OCI-LY3 (cell line): Measurements from ENCODE around the gene ROBO1.

Source experiments
- H2AFZ ChIP-seq: fragments of 200-600, 300-600 bp; shearing (Covaris generic); 2 replicates; pipeline ENCODE4 v1.6.0; 2014; ENCODE audit warnings: antibody characterized with exemption, low read depth, low read length
- H3K27ac ChIP-seq: fragments of 200-600, 300-600 bp; sonication (generic); 2 replicates; pipeline ENCODE4 v1.5.1; 2014; ENCODE audit warnings: mild to moderate bottlenecking, low read length, moderate library complexity, mixed read lengths
- H3K27me3 ChIP-seq: fragments of 200-600, 300-600 bp; sonication (generic); 2 replicates; pipeline ENCODE4 v1.6.1; 2014; ENCODE audit warnings: low read depth, low read length, mixed read lengths
- H3K36me3 ChIP-seq: fragments of 200-600, 300-600 bp; sonication (generic); replicated peaks from 2 replicates; pipeline ENCODE3; 2014; ENCODE audit warnings: low read depth, low read length, mixed read lengths
- H3K4me1 ChIP-seq: fragments of 300-600, 200-600 bp; sonication (generic); 2 replicates; pipeline ENCODE4 v1.6.1; 2014; ENCODE audit warnings: low read length, mixed read lengths
- H3K4me2 ChIP-seq: fragments of 200-600, 300-600 bp; sonication (generic); 2 replicates; pipeline ENCODE4 v1.6.1; 2014; ENCODE audit warnings: low read length, mixed read lengths
- H3K4me3 ChIP-seq: fragments of 300-600, 200-600 bp; sonication (generic); 2 replicates; pipeline ENCODE4 v1.5.1; 2014; ENCODE audit warnings: antibody characterized with exemption, mild to moderate bottlenecking, low read length, moderate library complexity
- H3K79me2 ChIP-seq: fragments of 300-600, 200-600 bp; shearing (Covaris generic); 2 replicates; pipeline ENCODE4 v1.6.1; 2014; ENCODE audit warnings: mild to moderate bottlenecking, low read length, mixed read lengths
- H3K9ac ChIP-seq: fragments of 300-600, 200-600 bp; shearing (Covaris generic); 2 replicates; pipeline ENCODE4 v1.6.0; 2014; ENCODE audit warnings: mild to moderate bottlenecking, low read length, moderate library complexity
- H3K9me3 ChIP-seq: fragments of 200-600, 300-600 bp; shearing (Covaris generic); 2 replicates; pipeline ENCODE4 v1.6.1; 2014; ENCODE audit warnings: low read length, mixed read lengths; ENCODE audit not compliant: insufficient read depth
- H4K20me1 ChIP-seq: fragments of 200-600, 300-600 bp; sonication (generic); 2 replicates; pipeline ENCODE4 v1.6.1; 2016; ENCODE audit warnings: low read length, mixed read lengths; ENCODE audit not compliant: insufficient read depth
- EZH2phosphoT487 ChIP-seq: fragments of 200-600 bp; shearing (Covaris generic); IDR thresholded peaks from 2 replicates; pipeline ENCODE4 v1.6.1; 2018; ENCODE audit warnings: antibody characterized with exemption, mixed run types, low read depth
- TF ChIP-seq, protein P1 (sequence below): fragments of 200-600, 300-600 bp; sonication (generic); IDR thresholded peaks from 2 replicates; pipeline ENCODE4 v1.5.1; 2014; ENCODE audit warnings: antibody characterized with exemption, low read length, low read depth

The ROBO1 gene

DNA sequence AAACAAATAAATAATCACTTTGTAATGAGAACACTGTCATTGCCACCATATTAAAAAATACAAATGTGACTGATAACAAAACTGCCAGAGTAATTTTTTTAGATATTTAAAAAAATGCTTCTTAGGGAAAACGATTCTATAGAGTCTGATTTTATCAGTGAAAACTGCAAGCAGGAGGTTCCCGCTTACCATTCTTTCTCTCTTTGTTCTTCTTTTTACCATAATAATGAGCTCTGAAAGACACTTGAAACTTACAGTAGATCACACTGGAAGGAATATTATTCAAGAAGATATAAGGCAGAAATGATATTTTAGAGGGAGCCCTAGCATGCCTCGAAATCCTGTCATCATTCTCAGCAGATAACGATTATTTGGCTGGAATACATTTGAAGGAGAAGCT lies 701.3 kb downstream of the ROBO1 start:
- no peaks in the 10 kb centered on the region for H4K20me1 ChIP-seq
- no peaks in the 10 kb centered on the region for H3K36me3 ChIP-seq
- no peaks in the 10 kb centered on the region for H3K9me3 ChIP-seq
- H3K4me2 ChIP-seq: no peak overlapping the region
- no peak overlapping the region for H3K9ac ChIP-seq
- TF ChIP-seq EZH2phosphoT487: no peak
- TF ChIP-seq, protein P1, sequence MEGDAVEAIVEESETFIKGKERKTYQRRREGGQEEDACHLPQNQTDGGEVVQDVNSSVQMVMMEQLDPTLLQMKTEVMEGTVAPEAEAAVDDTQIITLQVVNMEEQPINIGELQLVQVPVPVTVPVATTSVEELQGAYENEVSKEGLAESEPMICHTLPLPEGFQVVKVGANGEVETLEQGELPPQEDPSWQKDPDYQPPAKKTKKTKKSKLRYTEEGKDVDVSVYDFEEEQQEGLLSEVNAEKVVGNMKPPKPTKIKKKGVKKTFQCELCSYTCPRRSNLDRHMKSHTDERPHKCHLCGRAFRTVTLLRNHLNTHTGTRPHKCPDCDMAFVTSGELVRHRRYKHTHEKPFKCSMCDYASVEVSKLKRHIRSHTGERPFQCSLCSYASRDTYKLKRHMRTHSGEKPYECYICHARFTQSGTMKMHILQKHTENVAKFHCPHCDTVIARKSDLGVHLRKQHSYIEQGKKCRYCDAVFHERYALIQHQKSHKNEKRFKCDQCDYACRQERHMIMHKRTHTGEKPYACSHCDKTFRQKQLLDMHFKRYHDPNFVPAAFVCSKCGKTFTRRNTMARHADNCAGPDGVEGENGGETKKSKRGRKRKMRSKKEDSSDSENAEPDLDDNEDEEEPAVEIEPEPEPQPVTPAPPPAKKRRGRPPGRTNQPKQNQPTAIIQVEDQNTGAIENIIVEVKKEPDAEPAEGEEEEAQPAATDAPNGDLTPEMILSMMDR: no peak
- H3K27ac ChIP-seq: no peak overlapping the region
- H2AFZ ChIP-seq: no peak overlapping the region
- H3K27me3 ChIP-seq: no peaks in the 10 kb centered on the region
- H3K4me1 ChIP-seq: no peaks in the 10 kb centered on the region
- H3K4me3 ChIP-seq: no peak overlapping the region
- no peaks in the 10 kb centered on the region for H3K79me2 ChIP-seq

DNA sequence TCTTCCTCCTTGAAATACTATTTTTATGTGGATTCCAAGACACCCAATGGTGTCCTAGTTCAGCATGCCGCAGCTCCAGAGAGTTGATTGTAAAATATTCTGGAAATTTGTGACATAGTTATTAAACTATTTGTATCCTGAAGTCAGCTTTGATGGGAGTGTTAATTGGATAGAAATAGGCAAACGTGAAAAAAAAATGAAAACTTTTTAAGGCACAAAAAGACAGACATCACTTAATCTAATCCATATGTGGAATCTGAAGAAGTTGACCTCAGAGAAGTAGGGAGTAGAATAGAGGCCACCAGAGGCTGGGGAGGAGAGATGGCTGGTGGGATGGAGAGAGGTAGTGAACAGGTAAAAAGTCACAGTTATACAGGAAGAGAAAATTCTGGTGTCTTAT lies 704.2 kb downstream of the ROBO1 start:
- Histone ChIP-seq H3K9ac (no peak overlapping the region), H4K20me1 (no peaks in the 10 kb centered on the region), H3K79me2 (no peaks in the 10 kb centered on the region), H3K27ac (no peak overlapping the region), H3K27me3 (no peaks in the 10 kb centered on the region), H2AFZ (no peak overlapping the region), H3K4me2 (no peak overlapping the region), H3K9me3 (no peaks in the 10 kb centered on the region), H3K4me1 (no peaks in the 10 kb centered on the region), H3K4me3 (no peak overlapping the region), H3K36me3 (no peaks in the 10 kb centered on the region)
- no peak for TF ChIP-seq EZH2phosphoT487
- TF ChIP-seq, protein P1: no peak

DNA sequence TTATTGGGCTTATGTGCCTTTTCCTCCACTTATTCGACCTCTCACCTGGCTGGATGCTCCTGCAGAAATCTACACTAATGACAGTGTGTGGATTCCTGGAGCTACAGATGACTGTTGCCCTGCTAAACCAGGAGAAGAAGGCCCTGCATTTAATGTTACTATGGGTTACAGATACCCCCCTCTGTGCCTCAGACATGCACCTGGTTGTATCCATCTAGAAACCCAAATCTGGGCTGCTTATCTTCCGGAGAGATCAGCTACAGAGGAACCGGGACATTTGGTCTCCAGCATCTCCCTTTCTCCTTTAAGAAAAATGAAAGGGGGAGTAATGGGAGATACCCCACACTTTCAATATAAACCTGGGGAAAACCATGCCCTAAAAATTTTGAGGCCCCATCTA lies 710.0 kb downstream of the ROBO1 start:
- Histone ChIP-seq H3K4me1 (no peaks in the 10 kb centered on the region), H3K27ac (no peak overlapping the region)

DNA sequence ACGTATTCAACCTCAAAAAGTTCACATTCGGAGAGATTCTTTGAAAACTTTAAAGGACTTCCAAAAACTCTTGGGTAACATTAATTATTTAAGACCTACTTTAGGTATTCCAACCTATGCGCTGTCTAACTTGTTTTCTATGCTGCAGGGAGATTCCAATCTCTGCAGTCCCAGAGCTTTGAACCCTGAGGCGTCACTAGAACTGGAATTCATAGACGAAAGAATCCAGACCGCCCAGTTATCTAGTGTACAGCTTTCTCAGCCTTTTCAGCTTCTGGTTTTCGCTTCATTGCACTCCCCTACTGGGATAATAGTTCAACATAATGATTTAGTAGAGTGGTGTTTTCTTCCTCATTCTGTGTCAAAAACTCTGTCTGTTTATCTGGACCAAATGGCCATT lies 711.3 kb downstream of the ROBO1 start:
- H3K9me3 ChIP-seq: no peaks in the 10 kb centered on the region; the same call in 1 of the 2 replicates
- H3K27me3 ChIP-seq: no peaks in the 10 kb centered on the region
- no peak overlapping the region for H2AFZ ChIP-seq
- no peak overlapping the region for H3K27ac ChIP-seq
- no peaks in the 10 kb centered on the region for H3K36me3 ChIP-seq
- H4K20me1 ChIP-seq: no peaks in the 10 kb centered on the region
- H3K4me3 ChIP-seq: no peak overlapping the region
- H3K9ac ChIP-seq: no peak overlapping the region
- H3K4me2 ChIP-seq: no peak overlapping the region
- H3K4me1 ChIP-seq: no peaks in the 10 kb centered on the region
- H3K79me2 ChIP-seq: no peaks in the 10 kb centered on the region
- TF ChIP-seq EZH2phosphoT487: no peak
- TF ChIP-seq, protein P1: no peak

More for the DNA sequence above, 710.0 kb downstream of the ROBO1 start:
- H3K27me3 ChIP-seq: no peaks in the 10 kb centered on the region
- H3K9ac ChIP-seq: no peak overlapping the region
- no peaks in the 10 kb centered on the region; the same call in 1 of the 2 replicates for H3K9me3 ChIP-seq
- H3K4me2 ChIP-seq: no peak overlapping the region
- no peaks in the 10 kb centered on the region for H3K79me2 ChIP-seq
- H4K20me1 ChIP-seq: no peaks in the 10 kb centered on the region
- no peaks in the 10 kb centered on the region for H3K36me3 ChIP-seq
- H2AFZ ChIP-seq: no peak overlapping the region
- no peak overlapping the region for H3K4me3 ChIP-seq
- TF ChIP-seq EZH2phosphoT487: no peak
- TF ChIP-seq, protein P1: no peak
